Measurements from ENCODE around the gene SHB. TPM values are rescaled to one million over a fixed set of nuclear protein-coding genes. Genes with fewer than 3 reads are reported as not detected.
A peak's percentile ranks its signal among the peaks of the same experiment; 100 is the strongest.
"Not testable (repeated sequence)": the region's sequence is repeated elsewhere in the genome, so short reads cannot be mapped to it uniquely, and the experiment has no call there.

SHB gene
- polyA plus RNA-seq, 1 donor: 9.1 TPM

- no peak for DNase-seq
Measured at GRCh38 chr9:37916471-37917312, 152.3 kb downstream of the SHB start.

GRCh38 chr9:37915911-37916470 is 153.0 kb downstream of the SHB start:
- DNase-seq: no peak

DNA sequence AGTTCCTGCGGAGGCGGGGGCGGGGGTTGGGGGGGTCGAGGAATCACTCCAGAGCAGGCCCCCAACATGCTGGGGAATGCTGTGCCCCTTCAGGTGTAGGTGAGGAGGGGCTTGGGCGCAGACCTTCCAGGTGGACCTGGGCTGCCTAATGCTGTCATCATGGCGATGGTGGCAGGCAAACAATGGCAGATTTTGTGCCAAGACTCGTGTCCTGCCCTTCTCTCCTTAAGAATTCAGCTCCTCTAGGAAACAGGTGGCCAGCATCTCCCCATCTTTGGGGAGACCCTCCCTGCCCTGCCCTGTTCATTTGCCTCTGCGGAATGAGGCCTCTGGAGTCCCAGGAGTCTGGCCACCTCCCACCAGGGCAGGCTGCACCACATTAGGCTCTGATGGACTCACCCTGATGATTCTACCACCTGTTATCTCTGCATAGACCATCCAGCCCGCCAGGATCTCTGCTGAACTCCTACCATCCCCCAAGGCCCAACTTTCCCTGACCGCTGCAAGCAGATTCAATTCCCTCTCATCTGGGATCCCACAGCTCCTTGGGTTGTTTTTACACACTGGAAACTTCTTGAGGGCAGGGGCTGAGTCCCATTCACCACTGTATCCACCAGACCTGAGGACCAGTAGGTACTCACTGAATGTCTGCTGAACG is 154.2 kb downstream of the SHB start:
- no peak for DNase-seq

- DNase-seq: no peak
Measured at GRCh38 chr9:37914154-37914551, 154.9 kb downstream of the SHB start.

DNA sequence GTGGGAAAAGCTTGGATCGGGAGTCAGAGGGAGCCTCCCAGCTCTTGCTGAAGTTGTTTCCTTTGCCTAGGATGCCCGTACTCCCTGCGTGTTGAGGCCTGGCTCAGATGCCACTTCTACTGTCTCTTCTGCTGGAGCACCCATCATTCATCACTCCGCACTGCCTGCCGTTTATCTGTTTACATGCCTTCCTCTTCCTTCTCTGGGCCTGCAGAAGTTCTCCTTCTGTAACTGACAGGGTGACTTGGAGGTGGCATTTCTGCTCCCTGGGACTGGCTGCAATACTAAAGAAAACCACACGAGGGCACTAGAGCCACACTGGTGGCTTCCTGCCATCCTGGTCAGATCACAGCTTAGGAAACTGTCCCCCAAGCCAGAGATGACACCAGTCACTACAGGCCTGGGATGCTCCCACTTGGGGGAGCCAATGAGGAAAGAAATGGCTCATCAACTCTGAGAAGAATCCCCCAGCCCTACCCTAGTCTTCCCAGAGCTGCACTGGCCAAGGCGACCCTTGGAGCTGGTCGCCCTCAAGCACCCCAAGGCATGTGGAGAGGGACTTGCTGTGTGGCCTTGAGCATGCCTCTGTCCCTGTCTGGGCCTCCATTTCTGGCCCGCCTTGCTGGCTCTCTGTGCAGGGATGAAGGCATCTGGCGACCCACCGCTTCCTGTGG is 155.4 kb downstream of the SHB start:
- DNase-seq: peak; percentile 71

GRCh38 chr9:37911271-37911681 is 157.8 kb downstream of the SHB start:
- no peak for DNase-seq

DNA sequence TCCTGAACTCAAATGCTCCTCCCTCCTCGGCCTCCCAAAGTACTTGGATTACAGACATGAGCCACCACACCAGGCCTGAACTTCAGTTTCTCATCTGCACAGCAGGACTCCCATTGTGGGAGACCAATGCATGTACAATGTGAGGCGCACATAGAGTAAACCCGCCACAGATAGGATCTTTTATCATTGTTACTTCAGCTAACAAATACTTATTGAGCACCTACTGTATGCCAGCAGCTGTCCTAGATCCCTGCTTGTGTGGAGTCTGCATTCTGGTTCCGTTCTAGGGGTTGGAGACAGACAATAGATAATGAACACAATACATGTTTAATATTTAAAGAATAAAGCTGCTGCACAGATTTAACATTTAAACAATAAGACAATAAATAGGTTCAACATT is 158.8 kb downstream of the SHB start:
- no peak for DNase-seq

DNA sequence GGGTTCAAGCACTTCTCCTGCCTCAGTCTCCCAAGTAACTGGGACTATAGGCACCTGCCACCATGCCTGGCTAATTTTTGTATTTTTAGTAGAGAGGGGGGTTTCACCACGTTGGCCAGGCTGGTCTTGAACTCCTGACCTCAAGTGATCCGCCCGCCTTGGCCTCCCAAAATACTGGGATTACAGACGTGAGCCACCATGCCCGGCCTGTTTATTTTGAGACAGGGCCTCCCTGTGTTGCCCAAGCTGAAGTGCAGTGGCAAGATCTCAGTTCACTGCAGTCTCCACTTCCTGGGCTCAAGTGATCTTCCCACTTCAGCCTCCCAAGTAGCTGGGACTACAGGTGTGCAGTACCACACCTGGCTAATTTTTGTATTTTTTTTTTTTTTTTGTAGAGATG is 159.2 kb downstream of the SHB start:
- not testable (repeated sequence) for DNase-seq

DNA sequence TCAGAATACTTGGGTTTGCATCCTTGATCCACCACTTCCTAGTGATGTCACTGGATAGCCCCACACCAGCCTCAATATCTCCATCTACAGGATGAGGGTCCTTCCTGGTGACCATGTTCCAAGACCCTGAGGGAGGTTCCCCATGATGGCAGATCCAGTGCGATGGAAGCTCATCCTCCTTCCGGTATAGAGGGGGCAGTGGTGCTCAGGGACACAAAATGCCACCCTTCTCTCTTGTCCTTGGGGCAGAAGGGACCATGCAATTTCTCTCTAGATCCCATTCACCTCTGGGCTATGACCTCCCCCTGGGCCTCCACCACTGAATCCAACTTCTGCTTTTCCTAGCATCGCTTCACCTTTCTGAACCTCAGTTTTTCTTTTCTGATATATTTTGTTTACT is 159.7 kb downstream of the SHB start:
- no peak for DNase-seq

GRCh38 chr9:37908698-37909186 is 160.3 kb downstream of the SHB start:
- DNase-seq: no peak

DNA sequence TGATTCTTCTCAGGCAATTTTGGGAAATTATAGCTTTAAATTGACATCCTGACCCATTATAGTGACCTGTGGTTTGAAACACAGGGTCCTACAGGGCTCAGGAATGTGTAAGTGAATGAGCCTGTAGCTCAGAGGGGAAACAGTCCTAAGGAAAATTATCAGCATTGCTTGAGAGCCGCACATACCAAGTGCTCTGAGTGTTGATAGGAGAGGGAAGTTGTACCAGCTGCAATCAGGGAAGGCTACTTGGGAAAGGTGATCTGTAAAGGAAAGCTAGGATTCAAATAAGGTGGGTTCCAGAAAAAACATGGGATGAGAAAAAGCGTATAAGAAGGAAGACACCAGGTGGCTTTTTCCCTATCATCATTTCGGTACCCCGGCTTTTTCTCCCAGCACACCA is 160.7 kb downstream of the SHB start:
- no peak for DNase-seq

DNA sequence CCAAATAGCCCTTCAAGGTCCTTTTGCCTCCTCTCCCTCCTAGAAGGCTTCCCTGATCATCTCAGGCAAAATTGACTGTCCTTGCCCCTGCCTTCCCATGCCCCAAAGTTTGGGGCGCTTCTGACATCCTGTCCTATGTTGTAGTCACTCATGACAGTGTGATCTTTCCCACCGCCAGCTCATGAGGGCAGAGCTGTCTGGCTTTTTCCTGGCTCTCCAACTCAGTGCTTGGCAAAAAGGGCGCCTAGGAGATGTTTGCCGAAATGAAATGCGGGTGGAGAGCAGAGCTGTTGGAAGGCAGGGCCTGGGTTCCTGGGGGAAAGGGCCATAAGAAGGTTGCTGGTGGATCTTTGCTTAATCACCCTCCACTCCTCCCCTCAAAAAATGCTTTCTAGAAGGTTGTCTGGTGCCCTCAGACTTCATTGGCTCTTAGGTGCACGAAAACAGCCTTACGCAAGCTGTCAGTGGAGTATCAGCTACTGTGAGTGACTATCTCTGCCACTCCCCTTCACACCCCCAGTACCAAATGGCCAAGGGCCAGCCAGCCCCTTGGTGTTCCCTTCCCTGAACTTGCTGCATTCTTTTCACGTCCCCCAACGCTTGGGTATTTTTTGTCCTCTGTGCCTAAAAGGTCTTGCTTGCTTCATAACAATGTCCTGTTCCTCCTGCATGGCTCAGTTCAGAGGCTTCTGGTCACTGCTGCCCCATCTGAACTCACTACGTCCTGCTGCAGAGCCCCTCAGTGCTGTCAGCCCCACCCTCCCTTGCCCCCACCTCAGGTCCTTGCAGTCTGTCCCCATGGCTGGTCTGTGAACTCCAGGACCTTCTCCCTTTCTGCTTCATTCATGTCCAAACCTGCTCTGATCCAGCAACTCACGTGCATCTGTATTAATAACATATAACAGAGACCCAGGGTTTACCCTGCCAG is 162.5 kb downstream of the SHB start:
- no peak for DNase-seq

DNA sequence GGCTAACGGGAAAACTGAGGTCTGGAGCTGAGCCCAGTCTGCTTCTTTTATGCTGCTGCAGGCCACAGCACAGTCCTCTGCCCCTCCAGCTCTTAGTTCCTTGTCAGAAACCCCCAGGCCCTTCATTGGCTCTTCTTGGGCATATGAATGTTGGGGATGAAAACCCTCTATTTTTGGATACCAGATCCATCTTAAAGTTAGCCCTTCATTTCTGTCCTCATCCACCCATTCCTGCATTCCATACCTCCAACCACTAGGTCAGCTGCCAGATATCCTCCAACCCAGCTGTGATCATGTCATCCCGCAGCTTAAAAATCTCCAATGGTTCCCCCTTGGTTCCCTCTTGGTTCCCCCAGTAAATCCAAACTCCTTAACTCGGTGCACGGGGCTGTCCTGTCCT is 163.3 kb downstream of the SHB start:
- no peak for DNase-seq

GRCh38 chr9:37905131-37905505 is 163.9 kb downstream of the SHB start:
- no peak for DNase-seq

GRCh38 chr9:37904445-37905130 is 164.4 kb downstream of the SHB start:
- DNase-seq: peak; percentile 57

DNA sequence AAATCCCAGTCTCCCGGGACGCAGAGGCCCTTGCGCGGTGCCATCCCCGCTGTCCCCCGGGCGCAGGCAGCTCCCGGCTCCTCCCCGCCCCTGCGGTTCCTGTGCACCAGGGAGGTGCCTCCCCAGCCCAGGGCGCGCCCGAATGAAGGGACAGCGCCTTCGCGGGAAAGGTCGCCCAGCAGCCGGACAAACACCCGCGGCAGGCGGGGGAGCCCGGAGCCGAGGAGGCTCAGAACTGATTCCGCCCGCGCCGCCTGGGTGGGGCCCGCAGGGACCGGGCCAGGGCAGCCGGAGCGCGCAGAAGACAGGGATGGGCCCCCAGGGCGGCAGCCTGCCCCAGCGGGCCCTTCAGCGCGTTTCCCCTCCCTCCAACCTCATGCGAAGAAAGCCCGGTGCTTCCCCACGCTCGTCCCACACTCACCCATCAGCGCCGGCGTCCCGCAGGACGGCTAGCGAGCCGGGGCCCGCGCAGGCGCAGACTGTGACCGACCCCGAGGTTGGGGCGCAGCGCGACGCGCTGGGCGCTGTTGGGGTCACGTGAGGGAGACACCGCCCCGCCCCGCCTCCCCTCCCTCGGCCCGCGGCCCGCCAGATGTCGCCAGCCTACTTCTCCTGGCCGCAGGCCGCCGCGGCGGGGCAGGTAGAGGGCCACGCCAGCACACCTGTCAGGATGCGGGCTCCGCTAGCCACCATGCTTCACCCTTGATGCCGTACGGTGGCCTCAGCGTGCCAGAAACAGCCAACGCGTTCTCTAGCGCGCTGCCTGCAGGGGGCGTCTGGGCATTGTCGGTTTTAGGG is 165.2 kb downstream of the SHB start, which contains the start of gene SLC25A51:
SLC25A51 (minus strand) TSS at position 481 of the 798 bp plus-strand sequence. CDS start 15,577 bp downstream, outside the sequence.
- peak; percentile 95 for DNase-seq

GRCh38 chr9:37902796-37903646 is 166.0 kb downstream of the SHB start:
- DNase-seq: no peak

DNA sequence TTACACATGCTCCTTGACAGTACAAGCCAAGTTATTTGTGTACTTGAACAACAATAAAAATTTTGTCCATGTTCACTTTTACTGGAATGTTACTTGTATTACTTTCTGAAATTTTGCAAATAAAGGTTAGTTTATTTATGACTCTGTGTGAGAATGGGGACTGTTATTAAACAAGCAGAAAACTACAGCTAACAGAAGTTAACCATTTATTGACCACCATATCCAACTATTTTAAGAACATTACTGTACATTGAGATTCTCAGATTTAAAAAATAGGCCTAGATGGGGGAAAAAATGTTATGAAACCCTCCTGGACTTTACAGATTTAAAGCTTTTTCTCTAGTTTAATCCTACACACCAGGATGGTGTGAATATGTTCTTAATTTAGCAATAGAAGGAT is 166.9 kb downstream of the SHB start:
- no peak for DNase-seq

GRCh38 chr9:37899041-37899440 is 170.0 kb downstream of the SHB start:
- no peak for DNase-seq
